Mucosa of stomach (tissue), 1 donor: ENCODE results near the gene BAZ2B.
"Not testable (repeated sequence)": the region's sequence is repeated elsewhere in the genome, so short reads cannot be mapped to it uniquely, and the experiment has no call there.

Source experiments
- H3K27me3 ChIP-seq: one replicate; pipeline ENCODE4 v1.7.0; 2013; ENCODE audit warnings: mild to moderate bottlenecking, low read length; ENCODE audit not compliant: control insufficient read depth, insufficient read depth
- H3K36me3 ChIP-seq: one replicate; pipeline ENCODE4 v1.7.0; 2013; ENCODE audit warnings: low read length; ENCODE audit not compliant: control insufficient read depth, insufficient read depth
- H3K4me1 ChIP-seq: one replicate; pipeline ENCODE4 v1.7.0; 2013; ENCODE audit warnings: mild to moderate bottlenecking, low read length; ENCODE audit not compliant: control insufficient read depth, insufficient read depth
- H3K4me3 ChIP-seq: one replicate; pipeline ENCODE4 v1.7.0; 2013; ENCODE audit warnings: low read length
- H3K9ac ChIP-seq: one replicate; pipeline ENCODE4 v1.7.0; 2013; ENCODE audit warnings: mild to moderate bottlenecking, low read length, moderate library complexity
- H3K9me3 ChIP-seq: one replicate; pipeline ENCODE4 v1.7.0; 2013; ENCODE audit warnings: mild to moderate bottlenecking, low read length, moderate library complexity; ENCODE audit not compliant: control insufficient read depth
- donor health status: Pancreatic carcinoma.

Gene BAZ2B

DNA sequence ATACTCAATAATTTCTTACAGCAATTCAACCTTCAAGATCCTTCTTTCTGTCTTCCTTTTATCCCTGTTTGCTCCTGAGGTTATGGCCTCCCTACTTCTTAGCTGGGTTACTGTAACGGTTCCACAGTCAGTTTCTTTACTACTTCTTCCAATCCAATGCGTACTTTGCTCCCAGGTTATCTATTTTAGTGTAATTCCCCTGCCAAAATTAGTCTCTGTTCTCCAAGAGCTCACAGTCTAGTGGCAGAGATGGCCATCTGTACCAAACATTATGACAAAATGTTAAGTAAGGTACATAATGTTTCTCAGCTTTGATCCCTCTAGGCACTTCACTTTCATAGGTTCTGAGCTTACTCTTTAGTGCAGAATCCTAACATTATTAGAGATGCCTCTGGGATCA, 244.8 kb downstream of the BAZ2B start:
- Histone ChIP-seq H3K9ac (no peak overlapping the region), H3K4me3 (no peak overlapping the region), H3K9me3 (no peaks in the 10 kb centered on the region), H3K4me1 (no peaks in the 10 kb centered on the region), H3K27me3 (no peaks in the 10 kb centered on the region), H3K36me3 (no peaks in the 10 kb centered on the region)

- peaks cover 21% of the 10 kb centered on the region for H3K4me1 ChIP-seq
- no peaks in the 10 kb centered on the region for H3K27me3 ChIP-seq
- no peak overlapping the region for H3K4me3 ChIP-seq
- H3K9ac ChIP-seq, result no peak overlapping the region
- H3K36me3 ChIP-seq, result no peaks in the 10 kb centered on the region
- H3K9me3 ChIP-seq, result no peaks in the 10 kb centered on the region
Observed at GRCh38 chr2:159366538-159366937, 249.8 kb downstream of the BAZ2B start.

DNA sequence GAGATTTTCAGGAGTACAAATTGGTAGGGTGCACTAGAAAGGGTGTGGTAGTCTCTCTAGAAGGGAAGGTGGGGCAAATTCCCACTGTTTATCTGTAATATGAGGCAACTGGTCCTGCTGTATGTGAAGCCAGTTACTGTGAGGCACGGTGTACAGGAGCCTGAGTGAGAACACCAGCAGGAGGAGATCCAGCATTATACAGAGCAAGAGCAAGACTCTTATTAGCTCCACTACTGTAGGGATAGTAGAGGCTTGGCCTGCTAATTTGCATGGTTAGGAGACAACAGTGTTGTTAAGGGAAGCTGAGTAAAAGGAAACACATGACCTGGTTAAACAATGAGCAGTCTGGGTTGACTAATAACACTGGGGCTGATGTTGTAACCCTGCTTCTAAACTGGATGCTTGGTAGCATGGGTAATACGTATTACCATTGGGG, 253.5 kb downstream of the BAZ2B start:
- H3K9me3 ChIP-seq, result no peaks in the 10 kb centered on the region
- H3K4me1 ChIP-seq, result peaks cover 21% of the 10 kb centered on the region
- H3K36me3 ChIP-seq, result no peaks in the 10 kb centered on the region
- no peak overlapping the region for H3K4me3 ChIP-seq
- H3K9ac ChIP-seq, result no peak overlapping the region
- H3K27me3 ChIP-seq, result no peaks in the 10 kb centered on the region

DNA sequence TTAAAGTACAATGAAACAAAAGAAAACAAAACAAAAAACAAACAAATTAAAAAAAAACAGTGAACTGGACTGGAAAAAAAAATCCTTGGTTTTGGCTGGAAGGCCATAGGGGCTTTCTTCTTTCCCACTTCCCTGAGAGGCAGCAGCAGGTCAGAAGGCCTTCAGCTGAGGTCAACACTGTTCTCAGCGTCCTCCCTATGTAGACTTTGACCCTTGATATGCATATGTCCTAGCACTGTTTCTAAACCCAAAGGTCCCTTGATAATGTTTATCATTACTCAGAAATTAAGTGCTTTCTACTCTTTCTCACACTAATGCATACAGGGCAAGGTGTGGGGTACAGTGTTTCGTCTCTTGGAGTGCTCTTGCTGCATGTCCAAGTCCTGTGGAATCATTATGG, 254.3 kb downstream of the BAZ2B start:
- no peak overlapping the region for H3K9ac ChIP-seq
- no peaks in the 10 kb centered on the region for H3K27me3 ChIP-seq
- no peak overlapping the region for H3K4me3 ChIP-seq
- H3K36me3 ChIP-seq, result no peaks in the 10 kb centered on the region
- H3K9me3 ChIP-seq, result no peaks in the 10 kb centered on the region
- peaks cover 21% of the 10 kb centered on the region for H3K4me1 ChIP-seq

DNA sequence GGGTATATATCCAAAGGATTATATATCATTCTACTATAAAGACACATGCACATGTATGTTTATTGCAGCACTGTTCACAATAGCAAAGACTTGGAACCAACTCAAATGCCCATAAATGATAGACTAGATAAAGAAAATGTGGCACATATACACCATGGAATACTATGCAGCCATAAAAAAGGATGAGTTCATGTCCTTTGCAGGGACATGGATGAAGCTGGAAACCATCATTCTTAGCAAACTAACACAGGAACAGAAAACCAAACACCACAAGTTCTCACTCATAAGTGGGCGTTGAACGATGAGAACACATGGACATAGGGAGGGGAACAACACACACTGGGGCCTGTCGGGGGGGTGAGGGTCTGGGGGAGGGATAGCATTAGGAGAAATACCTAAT, 254.7 kb downstream of the BAZ2B start:
- peaks cover 21% of the 10 kb centered on the region for H3K4me1 ChIP-seq
- not testable (repeated sequence) for H3K9me3 ChIP-seq, H3K36me3 ChIP-seq, H3K4me3 ChIP-seq, H3K9ac ChIP-seq, H3K27me3 ChIP-seq

DNA sequence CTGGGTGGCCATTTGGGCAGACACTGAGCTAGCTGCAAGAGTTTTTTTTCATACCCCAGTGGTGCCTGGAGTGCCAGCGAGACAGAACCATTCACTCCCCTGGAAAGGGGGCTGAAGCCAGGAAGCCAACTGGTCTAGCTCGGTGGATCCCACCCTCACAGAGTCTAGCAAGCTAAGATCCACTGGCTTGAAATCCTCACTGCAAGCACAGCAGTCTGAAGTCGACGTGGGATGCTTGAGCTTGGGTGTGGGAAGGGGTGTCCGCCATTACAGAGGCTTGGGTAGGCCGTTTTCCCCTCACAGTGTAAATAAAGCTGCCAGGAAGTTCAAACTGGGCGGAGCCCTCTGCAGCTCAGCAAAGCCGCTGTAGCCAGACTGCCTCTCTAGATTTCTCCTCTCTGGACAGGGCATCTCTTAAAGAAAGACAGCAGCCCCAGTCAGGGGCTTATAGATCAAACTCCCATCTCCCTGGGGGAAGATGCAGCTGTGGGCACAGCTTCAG, 260.2 kb downstream of the BAZ2B start:
- Histone ChIP-seq H3K4me3 (no peak overlapping the region), H3K27me3 (no peaks in the 10 kb centered on the region), H3K9me3 (no peaks in the 10 kb centered on the region), H3K9ac (no peak overlapping the region), H3K36me3 (no peaks in the 10 kb centered on the region), H3K4me1 (no peaks in the 10 kb centered on the region)

DNA sequence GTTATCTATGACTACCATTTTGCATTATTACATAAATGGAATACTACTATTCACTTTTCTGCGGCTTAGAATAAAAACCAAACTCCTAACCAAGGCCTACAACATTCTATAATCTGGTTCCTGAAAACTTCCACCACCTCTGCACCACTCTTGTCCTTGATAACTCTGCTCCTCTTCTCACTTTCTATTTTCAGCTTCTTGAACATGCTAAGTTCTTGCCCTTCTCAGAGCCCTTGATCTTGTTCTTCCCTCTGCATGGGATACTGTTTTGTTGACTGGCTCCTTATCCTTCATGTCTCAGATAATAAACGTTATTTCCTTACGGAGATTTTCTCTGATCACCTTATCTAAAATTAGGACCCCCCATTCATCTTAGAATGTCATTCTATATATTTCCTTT, 264.4 kb downstream of the BAZ2B start:
- no peaks in the 10 kb centered on the region for H3K9me3 ChIP-seq
- no peaks in the 10 kb centered on the region for H3K36me3 ChIP-seq

GRCh38 chr2:159349674-159350299, 266.6 kb downstream of the BAZ2B start:
- no peaks in the 10 kb centered on the region for H3K4me1 ChIP-seq
- H3K36me3 ChIP-seq, result no peaks in the 10 kb centered on the region
- H3K9ac ChIP-seq, result no peak overlapping the region
- no peak overlapping the region for H3K4me3 ChIP-seq
- no peaks in the 10 kb centered on the region for H3K9me3 ChIP-seq
- H3K27me3 ChIP-seq, result no peaks in the 10 kb centered on the region

More for the DNA sequence above, 264.4 kb downstream of the BAZ2B start:
- Histone ChIP-seq H3K4me1 (no peaks in the 10 kb centered on the region), H3K27me3 (no peaks in the 10 kb centered on the region), H3K4me3 (no peak overlapping the region), H3K9ac (no peak overlapping the region)

DNA sequence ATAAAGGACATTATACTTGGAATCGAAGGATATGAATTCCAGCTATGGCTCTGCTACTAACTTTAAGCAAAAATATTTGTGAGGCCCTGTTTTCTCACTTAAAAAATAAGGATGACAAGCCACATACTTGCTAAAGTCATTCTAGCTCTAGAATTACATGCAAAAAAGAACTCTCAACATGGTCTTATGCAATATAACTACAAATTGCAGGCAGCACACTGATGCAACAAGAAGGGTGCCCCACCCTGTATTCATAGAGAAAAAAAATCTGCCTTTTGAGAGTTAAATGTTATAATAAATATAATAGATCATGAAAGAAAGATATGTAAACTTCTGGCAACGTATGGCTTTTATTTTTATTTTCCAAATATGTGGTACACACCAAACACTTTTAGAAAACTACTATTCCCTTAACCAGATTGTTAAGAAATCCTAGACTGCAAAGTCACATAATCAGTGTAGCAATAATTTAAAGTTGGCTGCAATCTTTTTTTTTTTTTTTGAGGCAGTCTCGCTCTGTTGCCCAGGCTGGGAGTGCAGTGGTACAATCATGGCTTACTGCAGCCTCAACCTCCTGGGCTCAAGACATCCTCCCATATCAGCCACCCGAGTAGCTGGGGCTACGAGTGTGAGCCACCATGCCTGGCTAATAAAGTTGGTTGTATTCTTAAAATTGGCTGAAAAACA, 289.6 kb downstream of the BAZ2B start:
- H3K4me1 ChIP-seq, result no peaks in the 10 kb centered on the region
- no peaks in the 10 kb centered on the region for H3K9me3 ChIP-seq
- no peak overlapping the region for H3K4me3 ChIP-seq
- H3K36me3 ChIP-seq, result no peaks in the 10 kb centered on the region
- no peak overlapping the region for H3K9ac ChIP-seq
- no peaks in the 10 kb centered on the region for H3K27me3 ChIP-seq

DNA sequence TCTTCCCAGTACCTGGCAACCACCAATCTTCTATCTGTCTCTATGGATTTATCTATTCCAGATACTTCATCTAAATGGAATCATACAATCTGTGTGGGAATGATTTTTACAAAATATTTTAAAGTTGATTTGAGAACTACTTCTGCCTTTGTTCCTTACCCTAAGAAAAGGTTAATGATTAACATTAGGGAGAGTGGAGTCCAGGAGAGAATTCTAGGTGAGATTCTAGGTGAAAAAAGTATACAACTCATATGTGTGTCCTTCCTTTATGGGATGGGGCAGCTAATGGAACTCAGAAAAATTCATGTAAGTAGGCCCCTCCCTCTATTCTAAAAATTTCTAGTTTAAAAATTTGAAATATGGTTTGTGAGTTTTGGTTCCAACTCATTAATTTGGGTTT, 293.9 kb downstream of the BAZ2B start:
- no peak overlapping the region for H3K9ac ChIP-seq
- no peak overlapping the region for H3K4me3 ChIP-seq
- no peaks in the 10 kb centered on the region for H3K36me3 ChIP-seq
- no peaks in the 10 kb centered on the region for H3K4me1 ChIP-seq
- H3K27me3 ChIP-seq, result no peaks in the 10 kb centered on the region
- H3K9me3 ChIP-seq, result no peaks in the 10 kb centered on the region

DNA sequence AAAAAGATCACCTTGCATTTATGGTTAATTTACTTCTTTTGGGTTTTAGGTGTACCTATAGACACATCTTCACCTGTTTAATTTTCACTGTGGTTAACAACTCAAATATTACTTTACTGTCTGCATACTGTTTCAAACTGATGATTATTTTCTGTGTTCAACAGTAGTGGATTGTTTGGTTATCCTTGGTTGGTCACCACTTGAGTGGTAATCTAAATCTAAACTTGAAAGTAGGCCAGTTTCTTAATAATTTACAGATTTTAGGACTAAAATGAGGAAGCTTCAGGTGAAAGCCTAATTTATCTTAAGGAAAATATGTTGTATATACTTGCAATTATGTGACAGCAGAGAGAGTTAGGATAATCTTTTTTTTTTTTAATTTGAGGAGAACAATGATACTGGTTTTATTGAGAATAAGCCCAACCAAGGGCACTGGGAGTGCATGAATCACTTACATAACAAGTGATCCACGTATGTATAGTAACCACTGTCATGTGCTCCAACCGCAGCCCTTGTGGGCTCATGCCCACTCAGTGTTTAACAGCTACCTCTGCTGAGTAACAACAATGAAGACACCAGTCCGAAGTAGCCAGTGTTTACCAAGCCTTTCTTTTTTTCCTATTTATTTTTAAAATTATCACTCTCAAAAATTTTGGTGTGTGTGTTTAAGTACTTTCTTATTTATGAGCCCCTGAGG, 298.8 kb downstream of the BAZ2B start:
- Histone ChIP-seq H3K9ac (no peak overlapping the region), H3K4me3 (no peak overlapping the region), H3K27me3 (no peaks in the 10 kb centered on the region), H3K4me1 (no peaks in the 10 kb centered on the region), H3K9me3 (no peaks in the 10 kb centered on the region), H3K36me3 (no peaks in the 10 kb centered on the region)

GRCh38 chr2:159307942-159308341, 308.4 kb downstream of the BAZ2B start:
- H3K36me3 ChIP-seq, result no peaks in the 10 kb centered on the region
- H3K9me3 ChIP-seq, result no peaks in the 10 kb centered on the region
- H3K9ac ChIP-seq, result no peak overlapping the region
- no peak overlapping the region for H3K4me3 ChIP-seq
- no peaks in the 10 kb centered on the region for H3K4me1 ChIP-seq
- no peaks in the 10 kb centered on the region for H3K27me3 ChIP-seq
